ENCODE results near the gene CRB2.

Gene CRB2

GRCh38 chr9:123365881-123366528 lies 10.0 kb downstream of the CRB2 start:
- no peak for DNase-seq

DNA sequence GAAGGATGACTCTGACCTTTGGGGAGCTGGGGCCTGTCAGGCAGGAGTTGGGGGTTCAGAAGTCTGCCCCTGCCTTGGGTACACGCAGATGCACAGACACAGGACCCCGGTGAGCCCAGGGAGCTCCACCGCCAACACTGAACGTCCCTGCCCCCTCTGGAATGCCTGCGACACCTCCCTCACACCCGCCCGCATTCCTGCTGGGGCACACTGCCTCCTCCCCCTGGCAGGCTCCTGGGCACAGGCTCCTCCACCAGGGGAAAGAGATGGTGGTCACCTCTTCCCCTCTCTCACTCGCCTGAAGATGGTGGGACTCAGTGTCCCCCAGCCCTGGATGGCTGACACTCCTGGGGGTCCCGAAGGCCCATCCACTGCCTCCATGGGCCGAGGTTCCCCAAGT lies 12.0 kb downstream of the CRB2 start:
- no peak for DNase-seq

GRCh38 chr9:123368536-123369153 lies 12.6 kb downstream of the CRB2 start:
- DNase-seq, result no peak

DNA sequence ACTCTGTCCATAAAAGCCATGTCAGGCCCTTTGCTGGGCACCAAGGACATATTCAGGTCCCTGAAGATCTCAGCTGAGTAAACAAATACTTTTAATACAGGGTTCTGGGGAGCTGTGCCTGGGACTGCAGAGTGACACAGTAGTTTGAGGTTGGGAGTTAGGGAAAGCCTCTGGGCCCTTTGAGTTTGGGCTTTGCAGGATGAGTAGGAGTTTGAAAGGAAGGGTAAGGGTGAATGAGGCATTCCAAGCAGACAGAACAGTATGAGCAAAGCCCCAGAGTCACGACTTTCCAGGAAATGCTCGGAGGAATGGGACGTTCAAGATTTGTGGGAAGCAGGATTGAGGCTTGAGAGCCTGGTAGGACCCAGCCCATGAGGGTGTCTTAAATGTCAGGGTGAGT lies 13.3 kb downstream of the CRB2 start:
- no peak for DNase-seq

- DNase-seq, result no peak
Measured at GRCh38 chr9:123370108-123370507, 14.1 kb downstream of the CRB2 start.

DNA sequence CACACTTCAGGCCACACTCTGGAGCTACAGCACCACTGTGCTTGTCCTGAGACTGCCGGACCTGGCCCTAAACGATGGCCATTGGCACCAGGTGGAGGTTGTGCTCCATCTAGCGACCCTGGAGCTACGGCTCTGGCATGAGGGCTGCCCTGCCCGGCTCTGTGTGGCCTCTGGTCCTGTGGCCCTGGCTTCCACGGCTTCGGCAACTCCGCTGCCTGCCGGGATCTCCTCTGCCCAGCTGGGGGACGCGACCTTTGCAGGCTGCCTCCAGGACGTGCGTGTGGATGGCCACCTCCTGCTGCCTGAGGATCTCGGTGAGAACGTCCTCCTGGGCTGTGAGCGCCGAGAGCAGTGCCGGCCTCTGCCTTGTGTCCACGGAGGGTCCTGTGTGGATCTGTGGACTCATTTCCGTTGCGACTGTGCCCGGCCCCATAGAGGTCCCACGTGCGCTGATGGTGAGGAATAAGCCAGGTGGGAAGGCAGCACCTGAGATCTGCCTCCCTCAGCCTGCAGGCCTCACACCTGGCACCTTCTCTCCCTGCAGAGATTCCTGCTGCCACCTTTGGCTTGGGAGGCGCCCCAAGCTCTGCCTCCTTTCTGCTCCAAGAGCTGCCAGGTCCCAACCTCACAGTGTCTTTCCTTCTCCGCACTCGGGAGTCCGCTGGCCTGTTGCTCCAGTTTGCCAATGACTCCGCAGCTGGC lies 14.7 kb downstream of the CRB2 start:
- DNase-seq, result no peak

- no peak for DNase-seq
Measured at GRCh38 chr9:123371228-123371584, 15.2 kb downstream of the CRB2 start.

- DNase-seq, result no peak
Measured at GRCh38 chr9:123371805-123372590, 16.0 kb downstream of the CRB2 start.

DNA sequence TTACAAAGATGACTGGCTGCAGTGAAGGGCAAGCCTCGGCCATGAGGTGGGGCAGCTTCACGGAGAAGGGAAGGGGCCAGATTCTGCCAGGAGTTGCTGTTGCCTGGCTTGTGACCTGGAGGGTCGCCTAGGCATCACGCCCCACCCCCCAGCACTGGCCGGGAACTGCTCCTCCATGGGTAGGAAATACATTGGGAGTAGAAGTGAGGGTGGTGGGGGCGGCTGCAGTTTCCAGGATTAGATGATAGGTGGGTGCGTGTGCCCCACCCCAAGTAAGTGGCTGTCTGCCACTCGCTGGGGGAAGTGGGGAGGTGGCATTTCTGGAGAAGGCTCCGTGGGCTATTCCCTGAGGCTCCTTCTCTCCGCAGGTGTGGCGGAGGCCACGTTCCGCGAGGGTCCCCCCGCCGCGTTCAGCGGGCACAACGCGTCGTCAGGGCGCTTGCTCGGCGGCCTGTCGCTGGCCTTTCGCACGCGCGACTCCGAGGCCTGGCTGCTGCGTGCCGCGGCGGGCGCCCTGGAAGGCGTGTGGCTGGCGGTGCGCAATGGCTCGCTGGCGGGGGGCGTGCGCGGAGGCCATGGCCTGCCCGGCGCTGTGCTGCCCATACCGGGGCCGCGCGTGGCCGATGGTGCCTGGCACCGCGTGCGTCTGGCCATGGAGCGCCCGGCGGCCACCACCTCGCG lies 16.9 kb downstream of the CRB2 start:
- DNase-seq, result no peak

DNA sequence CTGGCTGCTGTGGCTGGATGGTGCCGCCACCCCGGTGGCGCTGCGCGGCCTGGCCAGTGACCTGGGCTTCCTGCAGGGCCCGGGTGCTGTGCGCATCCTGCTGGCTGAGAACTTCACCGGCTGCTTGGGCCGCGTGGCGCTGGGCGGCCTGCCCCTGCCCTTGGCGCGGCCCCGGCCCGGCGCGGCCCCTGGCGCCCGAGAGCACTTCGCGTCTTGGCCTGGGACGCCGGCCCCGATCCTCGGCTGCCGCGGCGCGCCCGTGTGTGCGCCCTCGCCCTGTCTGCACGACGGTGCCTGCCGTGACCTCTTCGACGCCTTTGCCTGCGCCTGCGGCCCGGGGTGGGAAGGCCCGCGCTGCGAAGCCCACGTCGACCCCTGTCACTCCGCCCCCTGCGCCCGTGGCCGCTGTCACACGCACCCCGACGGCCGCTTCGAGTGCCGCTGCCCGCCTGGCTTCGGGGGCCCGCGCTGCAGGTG lies 17.5 kb downstream of the CRB2 start:
- no peak for DNase-seq

DNA sequence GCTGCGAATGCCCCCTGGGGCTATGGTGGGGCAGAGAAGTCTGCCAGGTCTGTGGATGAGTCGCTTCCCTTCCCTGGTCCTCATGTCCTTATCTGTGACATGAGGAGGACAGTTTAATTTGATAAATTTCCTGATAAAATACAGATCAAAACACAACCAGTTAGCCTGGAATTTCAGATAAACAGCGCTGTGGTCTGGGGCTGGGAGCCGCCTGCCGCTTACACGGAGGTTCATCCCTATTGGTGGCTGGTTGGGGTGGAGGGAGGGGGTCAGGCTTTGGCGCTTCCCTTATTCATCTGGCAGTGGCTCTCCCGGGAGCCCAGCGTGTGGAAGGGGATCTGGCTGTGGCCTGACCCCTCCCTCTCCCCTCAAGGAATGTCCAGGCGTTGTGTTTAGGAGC lies 17.9 kb downstream of the CRB2 start:
- DNase-seq, result no peak

DNA sequence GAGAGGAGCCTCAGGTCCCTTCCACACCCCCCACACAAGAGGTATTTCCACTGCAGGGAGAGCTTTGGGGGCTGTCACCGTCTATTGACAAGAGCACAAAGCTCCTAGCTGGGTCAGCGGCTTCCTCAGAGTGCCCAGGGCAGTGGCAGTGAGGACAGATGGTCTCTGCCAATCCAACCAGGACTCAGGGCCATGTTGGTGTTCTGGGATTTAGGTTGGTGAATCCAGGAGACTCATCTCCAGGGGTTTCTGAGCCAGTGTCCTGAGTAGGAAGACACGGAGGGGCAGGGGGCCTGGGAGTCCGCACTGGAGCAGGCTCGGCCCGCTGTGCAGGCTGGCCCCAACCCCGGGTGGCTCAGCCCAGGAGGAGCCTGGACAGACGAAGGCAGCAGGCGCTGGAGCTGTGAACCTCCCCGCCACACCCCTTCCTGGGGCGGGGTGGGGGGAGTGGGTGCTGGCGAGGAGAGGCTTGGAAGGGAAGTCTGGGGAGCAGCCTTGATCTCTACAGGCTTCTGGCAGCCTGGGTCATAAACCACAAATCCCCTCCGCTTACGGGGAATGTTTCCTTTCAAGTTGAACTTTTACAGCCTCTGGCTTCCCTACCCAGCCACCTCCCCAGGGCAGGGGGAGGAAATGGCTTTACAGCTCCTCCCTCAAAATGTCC lies 19.6 kb downstream of the CRB2 start:
- no peak for DNase-seq

- DNase-seq, result no peak
Measured at GRCh38 chr9:123376218-123377071, 20.4 kb downstream of the CRB2 start.

- DNase-seq, result no peak
Measured at GRCh38 chr9:123377211-123377971, 21.4 kb downstream of the CRB2 start.

- DNase-seq, result no peak
Measured at GRCh38 chr9:123378025-123378424, 22.0 kb downstream of the CRB2 start.

DNA sequence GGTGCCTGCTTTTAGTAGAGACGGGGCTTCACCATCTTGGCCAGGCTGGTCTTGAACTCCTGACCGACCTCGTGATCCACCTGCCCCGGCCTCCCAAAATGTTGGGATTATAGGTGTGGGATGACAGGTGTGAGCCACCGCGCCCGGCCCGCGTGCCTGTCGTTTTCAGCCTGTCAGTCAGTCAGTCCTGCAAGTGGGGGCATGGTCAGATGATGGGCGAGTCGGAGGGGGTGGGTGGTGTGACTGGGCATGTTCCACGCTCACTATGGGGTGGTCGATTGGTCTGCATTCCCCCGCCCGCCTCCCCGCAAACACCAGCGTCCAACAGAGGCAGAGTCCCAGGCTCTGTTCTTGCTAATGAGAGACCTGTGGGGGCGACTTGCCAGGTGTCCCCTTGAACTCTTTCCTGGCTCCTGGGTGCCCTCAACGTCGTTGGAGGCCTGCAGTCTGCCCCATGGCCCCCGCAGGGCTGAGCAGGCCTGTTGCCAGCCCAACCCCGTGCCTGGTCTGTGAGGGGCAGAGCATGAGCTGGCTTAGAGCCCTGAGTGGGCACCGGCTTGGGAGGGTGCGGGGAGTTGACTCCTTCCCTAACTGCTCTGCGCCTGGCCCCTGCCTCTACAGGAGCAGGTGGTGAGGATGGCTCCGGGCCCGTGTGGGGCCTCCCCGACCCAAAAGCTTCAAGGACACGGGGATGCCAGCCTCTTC lies 23.1 kb downstream of the CRB2 start:
- DNase-seq, result no peak

GRCh38 chr9:123380852-123381705 lies 25.1 kb downstream of the CRB2 start:
- no peak for DNase-seq

DNA sequence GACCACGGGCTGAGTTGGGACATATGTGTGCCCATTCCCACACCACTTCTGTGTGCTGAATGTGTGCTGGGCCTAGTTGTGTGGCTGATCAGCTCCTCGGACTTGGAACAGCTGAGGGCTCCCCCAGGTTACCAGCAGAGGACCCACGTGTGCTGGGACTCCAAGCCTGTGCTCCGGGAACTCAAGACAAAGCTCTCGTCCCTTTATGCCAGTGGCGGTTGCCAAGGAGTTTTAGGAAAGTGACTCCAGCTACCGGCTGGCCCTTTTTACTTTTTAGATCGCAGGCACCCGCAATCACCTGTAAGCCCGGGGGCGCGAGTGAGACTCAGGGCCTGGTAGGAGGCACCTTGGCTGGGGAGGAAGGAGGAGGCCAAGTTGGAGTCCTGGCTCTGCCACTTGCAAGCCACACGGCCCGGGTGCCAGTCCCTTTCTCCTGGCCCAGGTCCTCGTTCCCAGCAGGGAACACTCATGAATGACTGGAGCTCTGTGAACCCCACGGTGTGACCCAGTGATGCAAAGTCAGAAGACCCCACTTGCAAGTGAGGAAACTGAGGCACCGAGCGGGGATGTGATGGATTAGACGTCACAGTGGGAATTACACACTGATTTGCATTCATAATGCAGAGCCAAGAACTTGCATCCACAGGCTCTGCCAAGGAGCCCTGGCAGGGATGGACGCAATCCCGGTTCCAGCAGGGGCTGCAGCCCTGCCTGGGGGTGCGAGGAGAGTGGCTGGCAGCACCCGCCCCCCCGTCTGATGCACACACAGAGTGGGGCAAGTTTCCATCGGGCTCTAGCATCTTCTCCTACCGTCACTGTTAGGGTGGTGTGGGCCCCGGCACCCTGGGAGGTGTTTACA lies 26.9 kb downstream of the CRB2 start:
- no peak for DNase-seq
